ENCODE measurements around the gene MICALL1. TPM values are rescaled to one million over a fixed set of nuclear protein-coding genes. Genes with fewer than 3 reads are reported as not detected.
"Not testable (repeated sequence)": the region's sequence is repeated elsewhere in the genome, so short reads cannot be mapped to it uniquely, and the experiment has no call there.

Gene MICALL1
- total RNA-seq, 2 donors from 2014 or later: 10.3 to 15.9 TPM

- Mint-ChIP-seq H3K27ac (peak overlapping the region; percentile 94), H3K4me1 (peaks cover 10% of the 10 kb centered on the region), H3K36me3 (ENCODE audit: low read depth) (peaks cover 36% of the 10 kb centered on the region), H3K4me3 (peak overlapping the region; percentile 89)
- not testable (repeated sequence) for ATAC-seq (replicated peaks); H3K27me3 Mint-ChIP-seq; H3K9me3 Mint-ChIP-seq
Measured at GRCh38 chr22:37952629-37953028, 46.5 kb downstream of the MICALL1 start.

- Mint-ChIP-seq H3K27ac (peak overlapping the region; percentile 94), H3K36me3 (ENCODE audit: low read depth) (peaks cover 40% of the 10 kb centered on the region), H3K9me3 (no peaks in the 10 kb centered on the region), H3K4me3 (peak overlapping the region; percentile 89), H3K27me3 (peaks cover 3% of the 10 kb centered on the region), H3K4me1 (peaks cover 13% of the 10 kb centered on the region)
- peak; percentile 58 for ATAC-seq (replicated peaks)
Measured at GRCh38 chr22:37953062-37953436, 47.0 kb downstream of the MICALL1 start.

GRCh38 chr22:37953437-37954179 is 47.5 kb downstream of the MICALL1 start, which contains the start of the genes C22orf23 and POLR2F:
Gene C22orf23, minus strand, starts transcription at chr22:37953601. Its CDS starts 452 bp downstream, at chr22:37953149.
Gene POLR2F, plus strand, starts transcription at chr22:37953699. Its CDS starts 89 bp downstream, at chr22:37953788.
- H3K4me3 Mint-ChIP-seq: peak within 1 kb of the TSS; percentile 89
- H3K9me3 Mint-ChIP-seq: no peaks in the 10 kb centered on the region
- H3K36me3 Mint-ChIP-seq (ENCODE audit: low read depth): peaks cover 46% of the 10 kb centered on the region
- peaks cover 3% of the 10 kb centered on the region for H3K27me3 Mint-ChIP-seq
- ATAC-seq (replicated peaks): peak; percentile 99
- peaks cover 13% of the 10 kb centered on the region for H3K4me1 Mint-ChIP-seq
- peak within 1 kb of the TSS; percentile 94 for H3K27ac Mint-ChIP-seq

GRCh38 chr22:37954686-37955085 is 48.6 kb downstream of the MICALL1 start:
- peaks cover 3% of the 10 kb centered on the region for H3K27me3 Mint-ChIP-seq
- no peaks in the 10 kb centered on the region for H3K9me3 Mint-ChIP-seq
- H3K36me3 Mint-ChIP-seq (ENCODE audit: low read depth): peaks cover 56% of the 10 kb centered on the region
- peak overlapping the region; percentile 94 for H3K27ac Mint-ChIP-seq
- ATAC-seq (replicated peaks): no peak
- peak overlapping the region; percentile 89 for H3K4me3 Mint-ChIP-seq
- peaks cover 13% of the 10 kb centered on the region for H3K4me1 Mint-ChIP-seq

- H3K4me1 Mint-ChIP-seq: peaks cover 13% of the 10 kb centered on the region
- peaks cover 69% of the 10 kb centered on the region for H3K36me3 Mint-ChIP-seq (ENCODE audit: low read depth)
- not testable (repeated sequence) for H3K27ac Mint-ChIP-seq; H3K27me3 Mint-ChIP-seq; ATAC-seq (replicated peaks); H3K4me3 Mint-ChIP-seq; H3K9me3 Mint-ChIP-seq
Measured at GRCh38 chr22:37955825-37956397, 49.8 kb downstream of the MICALL1 start.

- Mint-ChIP-seq H3K4me1 (peaks cover 13% of the 10 kb centered on the region), H3K4me3 (no peak overlapping the region), H3K9me3 (no peaks in the 10 kb centered on the region), H3K27ac (no peak overlapping the region), H3K27me3 (peaks cover 3% of the 10 kb centered on the region), H3K36me3 (ENCODE audit: low read depth) (peaks cover 82% of the 10 kb centered on the region)
- no peak for ATAC-seq (replicated peaks)
Measured at GRCh38 chr22:37957232-37957631, 51.1 kb downstream of the MICALL1 start.

- H3K9me3 Mint-ChIP-seq: no peaks in the 10 kb centered on the region
- no peak overlapping the region for H3K4me3 Mint-ChIP-seq
- H3K27me3 Mint-ChIP-seq: no peaks in the 10 kb centered on the region
- peaks cover 92% of the 10 kb centered on the region for H3K36me3 Mint-ChIP-seq (ENCODE audit: low read depth)
- peaks cover 13% of the 10 kb centered on the region for H3K4me1 Mint-ChIP-seq
- no peak for ATAC-seq (replicated peaks)
- H3K27ac Mint-ChIP-seq: no peak overlapping the region
Measured at GRCh38 chr22:37959231-37959825, 53.2 kb downstream of the MICALL1 start.

GRCh38 chr22:37961062-37961461 is 55.0 kb downstream of the MICALL1 start:
- Mint-ChIP-seq H3K4me1 (peaks cover 4% of the 10 kb centered on the region), H3K27me3 (no peaks in the 10 kb centered on the region), H3K27ac (peak overlapping the region; percentile 14), H3K4me3 (no peak overlapping the region), H3K36me3 (ENCODE audit: low read depth) (peaks cover 97% of the 10 kb centered on the region), H3K9me3 (no peaks in the 10 kb centered on the region)
- no peak for ATAC-seq (replicated peaks)

GRCh38 chr22:37965940-37966664 is 60.0 kb downstream of the MICALL1 start:
- H3K36me3 Mint-ChIP-seq (ENCODE audit: low read depth): peaks cover 85% of the 10 kb centered on the region
- no peak overlapping the region for H3K27ac Mint-ChIP-seq
- H3K27me3 Mint-ChIP-seq: no peaks in the 10 kb centered on the region
- no peak overlapping the region for H3K4me3 Mint-ChIP-seq
- no peak for ATAC-seq (replicated peaks)
- no peaks in the 10 kb centered on the region for H3K9me3 Mint-ChIP-seq
- H3K4me1 Mint-ChIP-seq: no peaks in the 10 kb centered on the region

- Mint-ChIP-seq H3K27ac (peak overlapping the region; percentile 26), H3K4me3 (no peak overlapping the region), H3K27me3 (no peaks in the 10 kb centered on the region), H3K9me3 (no peaks in the 10 kb centered on the region), H3K36me3 (ENCODE audit: low read depth) (peaks cover 74% of the 10 kb centered on the region), H3K4me1 (no peaks in the 10 kb centered on the region)
- no peak for ATAC-seq (replicated peaks)
Measured at GRCh38 chr22:37967147-37967546, 61.0 kb downstream of the MICALL1 start.

GRCh38 chr22:37967637-37968451 is 61.7 kb downstream of the MICALL1 start:
- no peak overlapping the region for H3K4me3 Mint-ChIP-seq
- no peaks in the 10 kb centered on the region for H3K4me1 Mint-ChIP-seq
- peak overlapping the region; percentile 26 for H3K27ac Mint-ChIP-seq
- peaks cover 67% of the 10 kb centered on the region for H3K36me3 Mint-ChIP-seq (ENCODE audit: low read depth)
- no peaks in the 10 kb centered on the region for H3K27me3 Mint-ChIP-seq
- no peak for ATAC-seq (replicated peaks)
- no peaks in the 10 kb centered on the region for H3K9me3 Mint-ChIP-seq

- ATAC-seq (replicated peaks): no peak
- Mint-ChIP-seq H3K27me3 (no peaks in the 10 kb centered on the region), H3K4me3 (no peak overlapping the region), H3K9me3 (no peaks in the 10 kb centered on the region), H3K36me3 (ENCODE audit: low read depth) (peaks cover 59% of the 10 kb centered on the region), H3K27ac (no peak overlapping the region), H3K4me1 (no peaks in the 10 kb centered on the region)
Measured at GRCh38 chr22:37968452-37969251, 62.6 kb downstream of the MICALL1 start.

GRCh38 chr22:37970864-37971263 is 64.8 kb downstream of the MICALL1 start:
- Mint-ChIP-seq H3K9me3 (no peaks in the 10 kb centered on the region), H3K27me3 (no peaks in the 10 kb centered on the region), H3K4me3 (no peak overlapping the region), H3K36me3 (ENCODE audit: low read depth) (peaks cover 38% of the 10 kb centered on the region), H3K27ac (no peak overlapping the region), H3K4me1 (no peaks in the 10 kb centered on the region)
- ATAC-seq (replicated peaks): no peak

Measured in activated T-helper 17 cell treated with anti-CD3 and anti-CD28 coated beads, Interleukin-2, amount 50 U/mL, for 72 hours (primary cell).